ENCODE data around the gene H2AZ2.

GRCh38 chr7:44802418-44803025 is 45.4 kb downstream of the H2AZ2 start:
- TF ChIP-seq FOXP2 (optimal IDR thresholded peaks at IDR 0.05; ENCODE audit: borderline replicate concordance, extremely low read depth, extremely low read length, insufficient read depth) (no peak), POLR2AphosphoS5 (IDR thresholded peaks at IDR 0.05; ENCODE audit: low read depth, low read length) (peak; percentile 41; the same call in 1 of the 2 replicates)

All from PFSK-1 (cell line).